ENCODE data around the gene RUNDC1. TPM values are rescaled to one million over a fixed set of nuclear protein-coding genes. Genes with fewer than 3 reads are reported as not detected.
"Not testable (repeated sequence)": the region's sequence is repeated elsewhere in the genome, so short reads cannot be mapped to it uniquely, and the experiment has no call there.

RUNDC1 gene
- total RNA-seq, 1 donor from 2014 or later = 30.9 TPM

- DNase-seq (no peak), ATAC-seq (ENCODE audit: low read depth) (no peak)
- Mint-ChIP-seq H3K9me3 (no peaks in the 10 kb centered on the region), H3K27ac (peak overlapping the region; percentile 32), H3K27me3 (no peaks in the 10 kb centered on the region), H3K4me1 (peaks cover 42% of the 10 kb centered on the region), H3K4me3 (no peak overlapping the region), H3K36me3 (ENCODE audit: low read depth) (peaks cover 82% of the 10 kb centered on the region)
- intact Hi-C loops (cut with micrococcal nuclease) = loop anchor here (10.0 kb wide), 1 partner anchor 245 kb away; the partner anchor contains the start of gene EZH1
- ChIA-PET POLR2A (interaction anchor here (0.6 to 6.8 kb wide), 2 partner anchors 8 to 166 kb away, joined by 4 to 124 read pairs; partner anchors contain the start of gene RPL27), CTCF (no interaction called here)
- TF ChIP-seq CTCF (IDR thresholded peaks at IDR 0.05) = no peak
Measured at GRCh38 chr17:42989726-42990652, 9.6 kb downstream of the RUNDC1 start.

GRCh38 chr17:42991471-42991870 lies 11.1 kb downstream of the RUNDC1 start:
- no peak for ATAC-seq (ENCODE audit: low read depth)
- POLR2A ChIA-PET = interaction anchor here (1.0 kb wide), 1 partner anchor 10 kb away, joined by 3 read pairs; no protein-coding TSS in a partner anchor
- intact Hi-C loops (cut with micrococcal nuclease) = no loop called here
- TF ChIP-seq CTCF (IDR thresholded peaks at IDR 0.05) = no peak
- Mint-ChIP-seq H3K9me3 (no peaks in the 10 kb centered on the region), H3K27ac (no peak overlapping the region), H3K27me3 (no peaks in the 10 kb centered on the region), H3K4me3 (no peak overlapping the region), H3K4me1 (peaks cover 29% of the 10 kb centered on the region), H3K36me3 (ENCODE audit: low read depth) (peaks cover 79% of the 10 kb centered on the region)
- CTCF ChIA-PET = no interaction called here
- no peak for DNase-seq

- Mint-ChIP-seq H3K27ac (no peak overlapping the region), H3K4me1 (peaks cover 32% of the 10 kb centered on the region), H3K27me3 (no peaks in the 10 kb centered on the region), H3K9me3 (no peaks in the 10 kb centered on the region), H3K36me3 (ENCODE audit: low read depth) (peaks cover 68% of the 10 kb centered on the region), H3K4me3 (no peak overlapping the region)
- no peak for TF ChIP-seq CTCF (IDR thresholded peaks at IDR 0.05)
- CTCF ChIA-PET = no interaction called here
- DNase-seq = no peak
- ATAC-seq (ENCODE audit: low read depth) = no peak
- POLR2A ChIA-PET = interaction anchor here (0.5 to 0.6 kb wide), 3 partner anchors 13 to 571 kb away, joined by 3 to 4 read pairs (median 4); partner anchors contain the start of gene PTGES3L
- intact Hi-C loops (cut with micrococcal nuclease) = no loop called here
Measured at GRCh38 chr17:42992872-42993271, 12.5 kb downstream of the RUNDC1 start.

GRCh38 chr17:42993913-42994312 lies 13.5 kb downstream of the RUNDC1 start:
- intact Hi-C loops (cut with micrococcal nuclease); H3K27me3 Mint-ChIP-seq: not testable (repeated sequence)
- peaks cover 37% of the 10 kb centered on the region for H3K4me1 Mint-ChIP-seq

GRCh38 chr17:42997390-42997983 lies 17.1 kb downstream of the RUNDC1 start:
- H3K4me3 Mint-ChIP-seq = peak overlapping the region; percentile 98
- no peaks in the 10 kb centered on the region for H3K9me3 Mint-ChIP-seq
- TF ChIP-seq CTCF (IDR thresholded peaks at IDR 0.05) = no peak
- intact Hi-C loops (cut with micrococcal nuclease) = no loop called here
- ChIA-PET POLR2A (interaction anchor here (0.5 to 4.4 kb wide), 43 partner anchors 9 to 1282 kb away, joined by 3 to 124 read pairs (median 7); partner anchors contain the start of genes AARSD1, AOC2, BECN1 and BRCA1), CTCF (interaction anchor here (0.9 to 2.5 kb wide), 22 partner anchors 9 to 419 kb away, joined by 3 to 19 read pairs (median 6); partner anchors contain the start of genes AARSD1, BECN1, IFI35 and NBR1)
- H3K36me3 Mint-ChIP-seq (ENCODE audit: low read depth) = peaks cover 61% of the 10 kb centered on the region
- peaks cover 31% of the 10 kb centered on the region for H3K4me1 Mint-ChIP-seq
- peak overlapping the region; percentile 97 for H3K27ac Mint-ChIP-seq
- no peaks in the 10 kb centered on the region for H3K27me3 Mint-ChIP-seq
- DNase-seq (no peak), ATAC-seq (ENCODE audit: low read depth) (no peak)

More at GRCh38 chr17:42993913-42994312, 13.5 kb downstream of the RUNDC1 start:
- ATAC-seq (ENCODE audit: low read depth); DNase-seq; POLR2A ChIA-PET; H3K27ac Mint-ChIP-seq; H3K4me3 Mint-ChIP-seq; CTCF ChIA-PET; H3K9me3 Mint-ChIP-seq: not testable (repeated sequence)
- peaks cover 65% of the 10 kb centered on the region for H3K36me3 Mint-ChIP-seq (ENCODE audit: low read depth)

All from activated B cell treated with CpG ODN at 0.5 μM for 24 hours (primary cell).